ENCODE measurements around the gene SFTPB.
"Not testable (repeated sequence)": the region's sequence is repeated elsewhere in the genome, so short reads cannot be mapped to it uniquely, and the experiment has no call there.

Gene SFTPB

GRCh38 chr2:85660301-85660700 lies 7.7 kb downstream of the SFTPB start:
- not testable (repeated sequence) for H3K4me1 ChIP-seq (ENCODE audit: control insufficient read depth, insufficient read depth, low read length); H3K27ac ChIP-seq (ENCODE audit: extremely low read depth, low read depth, low read length); H3K4me3 ChIP-seq (ENCODE audit: low read depth, low read length); H3K9me3 ChIP-seq (ENCODE audit: control insufficient read depth, insufficient read depth, low read depth, low read length); H3K36me3 ChIP-seq (ENCODE audit: control insufficient read depth in 2 of 2, insufficient read depth in 1 of 2, low read length in 2 of 2)
- ChIA-PET POLR2A (interaction anchor here (0.7 kb wide), 1 partner anchor 23 kb away, joined by 4 read pairs; no protein-coding TSS in a partner anchor), CTCF (interaction anchor here (0.6 to 1.0 kb wide), 3 partner anchors 8 to 90 kb away, joined by 3 read pairs; no protein-coding TSS in a partner anchor)

- no peak overlapping the region for H3K4me3 ChIP-seq (ENCODE audit: low read depth, low read length)
- H3K27ac ChIP-seq (ENCODE audit: extremely low read depth, low read depth, low read length): no peak overlapping the region
- H3K36me3 ChIP-seq (ENCODE audit: control insufficient read depth in 2 of 2, insufficient read depth in 1 of 2, low read length in 2 of 2): peaks cover 3% of the 10 kb centered on the region in 2 experiments; a peak in 2 of 3 replicates
- CTCF ChIA-PET: interaction anchor here (0.6 to 3.1 kb wide), 4 partner anchors 22 to 362 kb away, joined by 3 to 18 read pairs (median 4); no protein-coding TSS in a partner anchor
- no peaks in the 10 kb centered on the region for H3K4me1 ChIP-seq (ENCODE audit: control insufficient read depth, insufficient read depth, low read length)
- POLR2A ChIA-PET: interaction anchor here (0.8 kb wide), 1 partner anchor 16 kb away, joined by 3 read pairs; no protein-coding TSS in a partner anchor
- TF ChIP-seq ZSCAN5A (tag by site-specific recombination; IDR thresholded peaks at IDR 0.05) (no peak), ZNF26 (tag by site-specific recombination; IDR thresholded peaks at IDR 0.05) (no peak), ZFHX2 (tag by site-specific recombination; conservative IDR thresholded peaks at IDR 0.05) (peak; percentile 20; the same call in 1 of the 2 replicates), GLIS1 (tag by site-specific recombination; IDR thresholded peaks at IDR 0.05) (peak; percentile 24; the same call in 1 of the 2 replicates), ZNF140 (tag by site-specific recombination; IDR thresholded peaks at IDR 0.05) (no peak), EGR2 (tag by site-specific recombination; IDR thresholded peaks at IDR 0.05; ENCODE audit: low read depth) (0 out of 2 replicates have a peak, but pooled peaks have one; percentile 19)
- no peaks in the 10 kb centered on the region for H3K9me3 ChIP-seq (ENCODE audit: control insufficient read depth, insufficient read depth, low read depth, low read length)
Observed at GRCh38 chr2:85659324-85659981, 8.5 kb downstream of the SFTPB start.

- POLR2A ChIA-PET: not testable (repeated sequence)
Observed at GRCh38 chr2:85657399-85657798, 10.6 kb downstream of the SFTPB start.

GRCh38 chr2:85656468-85656867 lies 11.5 kb downstream of the SFTPB start:
- Histone ChIP-seq H3K4me1 (ENCODE audit: control insufficient read depth, insufficient read depth, low read length) (no peaks in the 10 kb centered on the region), H3K36me3 (ENCODE audit: control insufficient read depth in 2 of 2, insufficient read depth in 1 of 2, low read length in 2 of 2) (peaks cover 17 to 23% of the 10 kb centered on the region in 2 experiments; a peak in 2 of 3 replicates)

More at GRCh38 chr2:85657399-85657798, 10.6 kb downstream of the SFTPB start:
- not testable (repeated sequence) for H3K4me3 ChIP-seq (ENCODE audit: low read depth, low read length); H3K27ac ChIP-seq (ENCODE audit: extremely low read depth, low read depth, low read length); H3K4me1 ChIP-seq (ENCODE audit: control insufficient read depth, insufficient read depth, low read length); H3K9me3 ChIP-seq (ENCODE audit: control insufficient read depth, insufficient read depth, low read depth, low read length)
- H3K36me3 ChIP-seq (ENCODE audit: control insufficient read depth in 2 of 2, insufficient read depth in 1 of 2, low read length in 2 of 2): peaks cover 11 to 14% of the 10 kb centered on the region in 2 experiments; a peak in 2 of 3 replicates
- CTCF ChIA-PET: interaction anchor here (1.0 to 3.1 kb wide), 4 partner anchors 9 to 423 kb away, joined by 3 to 18 read pairs (median 6); no protein-coding TSS in a partner anchor

More at GRCh38 chr2:85656468-85656867, 11.5 kb downstream of the SFTPB start:
- Histone ChIP-seq H3K27ac (ENCODE audit: extremely low read depth, low read depth, low read length) (no peak overlapping the region), H3K9me3 (ENCODE audit: control insufficient read depth, insufficient read depth, low read depth, low read length) (no peaks in the 10 kb centered on the region), H3K4me3 (ENCODE audit: low read depth, low read length) (no peak overlapping the region)
- POLR2A ChIA-PET: no interaction called here
- CTCF ChIA-PET: interaction anchor here (0.6 to 3.1 kb wide), 4 partner anchors 19 to 830 kb away, joined by 3 to 12 read pairs (median 5); no protein-coding TSS in a partner anchor
- TF ChIP-seq HOXC10 (CRISPR knock-in tag; IDR thresholded peaks at IDR 0.05) (no peak), ZNF544 (tag by site-specific recombination; IDR thresholded peaks at IDR 0.05) (no peak), ZNF223 (tag by site-specific recombination; IDR thresholded peaks at IDR 0.05) (no peak), ZNF202 (tag by site-specific recombination; IDR thresholded peaks at IDR 0.05; ENCODE audit: borderline replicate concordance) (no peak), ZXDB (tag by site-specific recombination; IDR thresholded peaks at IDR 0.05) (no peak), ZNF221 (tag by site-specific recombination; IDR thresholded peaks at IDR 0.05; ENCODE audit: borderline replicate concordance) (no peak), WT1 (tag by site-specific recombination; IDR thresholded peaks at IDR 0.05) (no peak), ZNF2 (tag by site-specific recombination; IDR thresholded peaks at IDR 0.05) (no peak), ZNF341 (tag by site-specific recombination; IDR thresholded peaks at IDR 0.05; ENCODE audit: low read depth) (no peak), SCRT2 (tag by site-specific recombination; IDR thresholded peaks at IDR 0.05) (no peak), ZNF19 (tag by site-specific recombination; IDR thresholded peaks at IDR 0.05; ENCODE audit: low read depth) (no peak), ZNF426 (tag by site-specific recombination; IDR thresholded peaks at IDR 0.05) (no peak), GLIS2 (tag by site-specific recombination; IDR thresholded peaks at IDR 0.05) (no peak), MYNN (tag by site-specific recombination; IDR thresholded peaks at IDR 0.05; ENCODE audit: borderline replicate concordance) (no peak), ZSCAN5A (tag by site-specific recombination; IDR thresholded peaks at IDR 0.05) (no peak), ZFP41 (tag by site-specific recombination; IDR thresholded peaks at IDR 0.05; ENCODE audit: borderline replicate concordance) (no peak), ZNF114 (tag by site-specific recombination; IDR thresholded peaks at IDR 0.05) (no peak)
